Gastrocnemius medialis (tissue), 4 donors: ENCODE results near the gene ITGA2B.

ENCODE experiments used
- CTCF ChIP-seq, 5 experiments: fragments of 450-650 bp in 3 of 5; fragments of 200-600 bp in 2 of 5; sonication (generic) in 2 of 5; IDR thresholded peaks in 4 of 5; conservative IDR thresholded peaks in 1 of 5; 1 replicate in 4 of 5; 2 replicates in 1 of 5; pipeline ENCODE4 v1.5.1; 2016 to 2019; ENCODE audit warnings: antibody characterized with exemption in 5 of 5, mild to moderate bottlenecking in 3 of 5, moderate library complexity in 3 of 5
- POLR2A ChIP-seq, 2 donors: fragments of 450-650 bp; IDR thresholded peaks; one replicate each; pipeline ENCODE4 v1.6.1; 2017; ENCODE audit warnings: antibody characterized with exemption in 2 of 2, mild to moderate bottlenecking in 2 of 2, moderate library complexity in 2 of 2

- TF ChIP-seq CTCF (IDR thresholded peaks at IDR 0.05 in 4 of 5, conservative IDR thresholded peaks at IDR 0.05 in 1 of 5): peak; percentile 83 to 88 (median 85)
- TF ChIP-seq POLR2A (IDR thresholded peaks at IDR 0.05): no peak
Measured at GRCh38 chr17:44331249-44331760, 58.1 kb downstream of the ITGA2B start.
